GM12878 (cell line): Measurements from ENCODE around the gene IFNA13. TPM values are rescaled to one million over a fixed set of nuclear protein-coding genes. Genes with fewer than 3 reads are reported as not detected.

ENCODE experiments used
- E4F1 ChIP-seq: fragments of 450-650 bp; IDR thresholded peaks from 2 replicates; pipeline ENCODE4 v1.6.1; 2018; ENCODE audit warnings: borderline replicate concordance, mild to moderate bottlenecking; ENCODE audit not compliant: partially characterized antibody
- ETV6 ChIP-seq, 2 experiments: fragments of 450-650 bp in 1 of 2; IDR thresholded peaks in 1 of 2; conservative IDR thresholded peaks in 1 of 2; 2 replicates each; pipeline ENCODE4 v1.6.1; 2014; ENCODE audit warnings: antibody characterized with exemption in 1 of 2, borderline replicate concordance in 1 of 2, low read depth in 1 of 2, mild to moderate bottlenecking in 1 of 2, moderate library complexity in 1 of 2
- FOXM1 ChIP-seq: IDR thresholded peaks from 2 replicates; pipeline ENCODE4 v1.6.1; 2012; ENCODE audit warnings: low read depth, mild to moderate bottlenecking, inconsistent platforms, low read length, moderate library complexity
- GABPA ChIP-seq: IDR thresholded peaks from 2 replicates; pipeline ENCODE4 v1.6.1; 2014; ENCODE audit warnings: antibody characterized with exemption, low read depth, mild to moderate bottlenecking, inconsistent platforms
- JUND ChIP-seq: IDR thresholded peaks from 2 replicates; pipeline ENCODE4 v1.6.1; 2012; ENCODE audit warnings: low read depth, mild to moderate bottlenecking, low read length, improper control_type of control experiment, moderate library complexity
- MAX ChIP-seq: IDR thresholded peaks from 2 replicates; pipeline ENCODE4 v1.6.1; 2012; ENCODE audit warnings: low read depth, low read length, improper control_type of control experiment
- PBX3 ChIP-seq: IDR thresholded peaks from 2 replicates; pipeline ENCODE4 v1.6.1; 2011; ENCODE audit warnings: mild to moderate bottlenecking, low read depth, low read length, moderate library complexity; ENCODE audit not compliant: insufficient replicate concordance
- POLR2A ChIP-seq: IDR thresholded peaks from 2 replicates; pipeline ENCODE4 v1.6.1; 2011; ENCODE audit warnings: low read depth, mild to moderate bottlenecking, low read length
- STAT1 ChIP-seq: fragments of 450-650 bp; conservative IDR thresholded peaks from 2 replicates; pipeline ENCODE4 v1.6.1; 2014; ENCODE audit warnings: antibody characterized with exemption, mild to moderate bottlenecking
- ZNF207 ChIP-seq: fragments of 450-650 bp; IDR thresholded peaks from 2 replicates; pipeline ENCODE4 v1.6.1; 2014; ENCODE audit warnings: antibody characterized with exemption, mild to moderate bottlenecking, borderline replicate concordance
- ZNF24 ChIP-seq: fragments of 450-650 bp; IDR thresholded peaks from 2 replicates; pipeline ENCODE4 v1.6.1; 2017; ENCODE audit warnings: antibody characterized with exemption, mild to moderate bottlenecking
- polyA plus RNA-seq, 11 experiments: library from polyadenylated mRNA; depleted of rRNA in 4 of 11; unstranded in 6 of 11; stranded (reverse) in 5 of 11; fragments of >200 nt; fragmentation: Nextera tagmentation in 4 of 11; fragmentation: Illumina TruSeq in 1 of 11; extraction: Ambion mirVana in 4 of 11; extraction: Trizol in 1 of 11; gene quantifications; 1 replicate in 1 of 11; 2 replicates in 10 of 11; pipeline versions ENCODE4 v1.2.1 to v1.2.3, GENCODE V29; 2011 to 2016; ENCODE audit warnings: inconsistent platforms in 2 of 11, missing spikeins in 2 of 11, low read depth in 1 of 11
- total RNA-seq, 4 experiments: library from RNA; depleted of rRNA in 3 of 4; stranded (reverse); fragments of >200 nt in 3 of 4; fragmentation: Illumina TruSeq in 1 of 4; extraction: Trizol in 1 of 4; gene quantifications; 2 replicates each; pipeline versions ENCODE4 v1.2.1 to v1.2.3, GENCODE V29; 2013 to 2021

IFNA13 gene
- total and polyA plus RNA-seq, 10 of the 15 experiments (the other 5 are each of a cell fraction or from before 2014, with no cell fraction given), result not detected

DNA sequence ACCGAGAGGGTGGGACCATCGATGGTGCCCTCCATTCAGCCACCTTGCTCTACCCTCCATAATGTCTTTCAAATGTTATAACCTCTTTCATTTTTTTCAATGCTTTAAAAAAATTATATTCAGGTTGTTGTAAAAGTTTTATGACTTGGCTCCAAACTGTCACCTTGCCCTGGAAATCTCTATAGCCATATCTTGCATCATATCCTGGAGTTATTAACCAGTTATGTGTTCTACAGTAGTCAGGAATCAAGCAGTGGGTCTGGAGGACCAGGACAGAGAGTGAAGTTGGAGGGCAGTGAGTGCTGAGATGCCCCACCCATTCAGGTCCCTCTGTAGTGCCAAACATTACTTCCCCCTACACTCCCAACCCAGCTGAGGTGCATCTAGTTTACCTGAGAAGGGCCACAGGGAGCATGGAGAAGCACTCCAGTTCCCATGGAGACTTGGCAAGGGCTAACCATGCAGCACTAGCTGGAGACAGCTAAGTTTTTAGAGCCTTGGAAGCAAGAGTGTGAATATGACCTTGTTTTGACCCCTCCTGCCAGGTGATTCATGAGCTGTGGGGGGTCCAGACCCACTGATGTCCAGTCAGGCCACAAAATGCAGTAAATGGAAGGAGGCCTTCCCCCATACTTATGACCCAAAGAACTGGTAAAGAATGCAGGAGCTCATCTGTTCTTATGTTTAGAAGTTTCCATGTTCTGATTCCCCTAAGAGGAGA, 46.5 kb upstream of the IFNA13 start (continued):
- TF ChIP-seq PBX3 (no peak), E4F1 (no peak), GABPA (no peak), ETV6 (conservative IDR thresholded peaks at IDR 0.05 in 1 of 2, IDR thresholded peaks at IDR 0.05 in 1 of 2; ENCODE audit: borderline replicate concordance in 1 of 2, low read depth in 1 of 2) (no peak), JUND (no peak), FOXM1 (no peak), STAT1 (no peak), ZNF24 (no peak), ZNF207 (no peak), MAX (no peak), POLR2A (no peak)
